GM20000 (cell line): Measurements from ENCODE around the gene ZMYM3.

Experiments
- DNase-seq: peaks from one replicate; pipeline ENCODE4 v3.0.0; 2012; ENCODE audit warnings: low spot score
- CTCF ChIP-seq: IDR thresholded peaks from 2 replicates; pipeline ENCODE4 v1.5.1; 2012; ENCODE audit warnings: mild to moderate bottlenecking, control low read depth; ENCODE audit errors: extremely low read depth, missing control alignments

ZMYM3 gene

GRCh38 chrX:71199252-71200008 is 54.5 kb downstream of the ZMYM3 start:
- DNase-seq = no peak
- TF ChIP-seq CTCF = no peak

GRCh38 chrX:71198066-71198465 is 55.9 kb downstream of the ZMYM3 start:
- DNase-seq = peak; percentile 46

GRCh38 chrX:71195964-71196649 is 57.8 kb downstream of the ZMYM3 start:
- DNase-seq = peak; percentile 8
- no peak for TF ChIP-seq CTCF

More at GRCh38 chrX:71198066-71198465, 55.9 kb downstream of the ZMYM3 start:
- TF ChIP-seq CTCF = no peak

- TF ChIP-seq CTCF = no peak
- DNase-seq = no peak
These were observed 62.7 kb downstream of the ZMYM3 start for GRCh38 chrX:71191248-71191647.
